Body of pancreas (tissue), 4 donors: Measurements from ENCODE around the gene KCNJ4.
"Not testable (repeated sequence)": the region's sequence is repeated elsewhere in the genome, so short reads cannot be mapped to it uniquely, and the experiment has no call there.

ENCODE experiments used
- POLR2A ChIP-seq, 3 donors: fragments of 450-650 bp; IDR thresholded peaks; one replicate each; pipeline ENCODE4 v1.6.1; 2016; ENCODE audit warnings: antibody characterized with exemption in 3 of 3, mild to moderate bottlenecking in 2 of 3
- TF ChIP-seq, protein P1 (sequence below), 7 experiments: fragments of 450-650 bp in 4 of 7; fragments of 200-600 bp in 3 of 7; sonication (generic) in 3 of 7; IDR thresholded peaks; one replicate each; pipeline ENCODE4 v1.5.1; 2016 to 2019; ENCODE audit warnings: antibody characterized with exemption in 7 of 7

DNA sequence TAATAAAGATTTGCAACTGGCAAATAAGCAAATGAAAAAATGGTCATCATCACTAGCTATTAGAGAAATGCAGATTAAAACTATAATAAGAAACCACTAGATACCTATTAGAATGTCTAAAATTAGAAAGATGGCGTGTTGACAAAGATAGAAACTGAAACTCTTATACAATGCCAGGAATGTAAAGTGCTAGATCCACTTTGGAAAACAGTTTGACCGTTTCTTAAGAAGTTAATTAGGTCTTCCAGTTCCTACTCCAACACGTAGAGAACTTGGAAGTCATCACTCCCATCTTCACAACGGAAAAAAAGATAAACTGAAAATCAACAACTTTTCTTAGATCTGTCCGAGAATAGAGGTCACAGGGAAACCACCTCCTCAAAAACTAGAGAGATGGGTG lies 68.1 kb downstream of the KCNJ4 start:
- TF ChIP-seq, protein P1, sequence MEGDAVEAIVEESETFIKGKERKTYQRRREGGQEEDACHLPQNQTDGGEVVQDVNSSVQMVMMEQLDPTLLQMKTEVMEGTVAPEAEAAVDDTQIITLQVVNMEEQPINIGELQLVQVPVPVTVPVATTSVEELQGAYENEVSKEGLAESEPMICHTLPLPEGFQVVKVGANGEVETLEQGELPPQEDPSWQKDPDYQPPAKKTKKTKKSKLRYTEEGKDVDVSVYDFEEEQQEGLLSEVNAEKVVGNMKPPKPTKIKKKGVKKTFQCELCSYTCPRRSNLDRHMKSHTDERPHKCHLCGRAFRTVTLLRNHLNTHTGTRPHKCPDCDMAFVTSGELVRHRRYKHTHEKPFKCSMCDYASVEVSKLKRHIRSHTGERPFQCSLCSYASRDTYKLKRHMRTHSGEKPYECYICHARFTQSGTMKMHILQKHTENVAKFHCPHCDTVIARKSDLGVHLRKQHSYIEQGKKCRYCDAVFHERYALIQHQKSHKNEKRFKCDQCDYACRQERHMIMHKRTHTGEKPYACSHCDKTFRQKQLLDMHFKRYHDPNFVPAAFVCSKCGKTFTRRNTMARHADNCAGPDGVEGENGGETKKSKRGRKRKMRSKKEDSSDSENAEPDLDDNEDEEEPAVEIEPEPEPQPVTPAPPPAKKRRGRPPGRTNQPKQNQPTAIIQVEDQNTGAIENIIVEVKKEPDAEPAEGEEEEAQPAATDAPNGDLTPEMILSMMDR (IDR thresholded peaks at IDR 0.05): not testable (repeated sequence)
- not testable (repeated sequence) for TF ChIP-seq POLR2A (IDR thresholded peaks at IDR 0.05)
